C4-2B (cell line): ENCODE data around the gene PTPRU.

Source experiments
- H3K27ac ChIP-seq: fragments of 450-650 bp; 2 replicates; pipeline ENCODE4 v1.5.1; 2017
- CTCF ChIP-seq: fragments of 450-650 bp; conservative IDR thresholded peaks from 2 replicates; pipeline ENCODE4 v1.5.1; 2017; ENCODE audit warnings: mild to moderate bottlenecking
- ZFX ChIP-seq: fragments of 450-650 bp; IDR thresholded peaks from 2 replicates; pipeline ENCODE4 v1.6.1; 2017

PTPRU gene

GRCh38 chr1:29343476-29343875 is 107.2 kb downstream of the PTPRU start:
- H3K27ac ChIP-seq: no peak overlapping the region
- no peak for TF ChIP-seq CTCF

- no peak overlapping the region for H3K27ac ChIP-seq
- no peak for TF ChIP-seq CTCF
- no peak for TF ChIP-seq ZFX
Measured at GRCh38 chr1:29343908-29344307, 107.6 kb downstream of the PTPRU start.

GRCh38 chr1:29344336-29344735 is 108.0 kb downstream of the PTPRU start:
- TF ChIP-seq ZFX (no peak), CTCF (no peak)
- H3K27ac ChIP-seq: no peak overlapping the region

GRCh38 chr1:29346576-29346975 is 110.3 kb downstream of the PTPRU start:
- H3K27ac ChIP-seq: no peak overlapping the region
- no peak for TF ChIP-seq CTCF
- TF ChIP-seq ZFX: no peak

- TF ChIP-seq ZFX (no peak), CTCF (no peak)
- peak overlapping the region; percentile 66 for H3K27ac ChIP-seq
Measured at GRCh38 chr1:29349871-29350491, 113.7 kb downstream of the PTPRU start.

GRCh38 chr1:29352719-29353420 is 116.5 kb downstream of the PTPRU start:
- no peak overlapping the region for H3K27ac ChIP-seq
- TF ChIP-seq CTCF (no peak), ZFX (no peak)

- H3K27ac ChIP-seq: no peak overlapping the region
- TF ChIP-seq CTCF (no peak), ZFX (no peak)
Measured at GRCh38 chr1:29354511-29355098, 118.3 kb downstream of the PTPRU start.
